GM23248 (cell line): ENCODE data around the gene PPP1R9A. TPM values are rescaled to one million over a fixed set of nuclear protein-coding genes. Genes with fewer than 3 reads are reported as not detected.
A peak's percentile ranks its signal among the peaks of the same experiment; 100 is the strongest.

Experiments used
- DNase-seq: peaks from one replicate; pipeline ENCODE4 v3.0.0-alpha.2; 2015
- H2AFZ ChIP-seq: fragments of 200-600 bp; sonication (generic); 2 replicates; pipeline ENCODE4 v1.6.1; 2016; ENCODE audit warnings: antibody characterized with exemption
- H3F3A ChIP-seq: fragments of 200-600 bp; sonication (generic); 2 replicates; pipeline ENCODE4 v1.6.1; 2016; ENCODE audit warnings: mild to moderate bottlenecking, antibody characterized with exemption, mixed run types; ENCODE audit not compliant: insufficient read depth
- H3K27ac ChIP-seq: fragments of 200-600 bp; sonication (generic); 2 replicates; pipeline ENCODE4 v1.5.1; 2016; ENCODE audit warnings: mild to moderate bottlenecking
- H3K27me3 ChIP-seq: fragments of 200-600 bp; sonication (generic); replicated peaks from 2 replicates; pipeline ENCODE4 v1.6.1; 2016; ENCODE audit warnings: mild to moderate bottlenecking; ENCODE audit not compliant: insufficient read depth
- H3K36me3 ChIP-seq: fragments of 200-600 bp; sonication (generic); 2 replicates; pipeline ENCODE4 v1.6.1; 2016; ENCODE audit warnings: low read depth, mild to moderate bottlenecking
- H3K4me1 ChIP-seq: fragments of 200-600 bp; sonication (generic); 2 replicates; pipeline ENCODE4 v1.6.1; 2016; ENCODE audit warnings: mild to moderate bottlenecking; ENCODE audit not compliant: insufficient read depth
- H3K4me2 ChIP-seq: fragments of 200-600 bp; sonication (generic); one replicate; pipeline ENCODE4 v1.6.1; 2016; ENCODE audit warnings: mild to moderate bottlenecking; ENCODE audit not compliant: unreplicated experiment
- H3K4me3 ChIP-seq: fragments of 200-600 bp; sonication (generic); 2 replicates; pipeline ENCODE4 v1.5.1; 2016; ENCODE audit warnings: mild to moderate bottlenecking
- H3K79me2 ChIP-seq: fragments of 200-600 bp; sonication (generic); 2 replicates; pipeline ENCODE4 v1.6.1; 2016; ENCODE audit warnings: mild to moderate bottlenecking; ENCODE audit not compliant: insufficient read depth
- H3K9ac ChIP-seq: fragments of 200-600 bp; sonication (generic); 2 replicates; pipeline ENCODE4 v1.6.1; 2016; ENCODE audit warnings: mild to moderate bottlenecking
- H3K9me2 ChIP-seq: fragments of 200-600 bp; sonication (generic); 2 replicates; pipeline ENCODE4 v1.6.1; 2016; ENCODE audit warnings: mixed run types, mild to moderate bottlenecking, moderate library complexity; ENCODE audit not compliant: insufficient read depth
- H3K9me3 ChIP-seq: fragments of 200-600 bp; sonication (generic); one replicate; pipeline ENCODE4 v1.6.1; 2017; ENCODE audit warnings: low read depth
- H4K20me1 ChIP-seq: fragments of 200-600 bp; sonication (generic); 2 replicates; pipeline ENCODE4 v1.6.0; 2016; ENCODE audit not compliant: insufficient read depth
- EZH2 ChIP-seq: fragments of 200-600 bp; sonication (generic); IDR thresholded peaks from 2 replicates; pipeline ENCODE4 v1.6.1; 2018; ENCODE audit warnings: antibody characterized with exemption, mild to moderate bottlenecking; ENCODE audit not compliant: insufficient read depth, poor library complexity, severe bottlenecking
- EZH2phosphoT487 ChIP-seq: fragments of 200-600 bp; sonication (generic); IDR thresholded peaks from 2 replicates; pipeline ENCODE4 v1.6.1; 2018; ENCODE audit warnings: antibody characterized with exemption, moderate library complexity, mild to moderate bottlenecking, low read depth; ENCODE audit not compliant: insufficient read depth
- WGBS, 2 experiments: methylation state at CpG; one replicate each; pipeline ENCODE4 v1.1.6; 2015 to 2017; ENCODE audit warnings: low lambda C conversion rate in 2 of 2, low coverage in 1 of 2; ENCODE audit errors: missing lambda C conversion rate in 2 of 2; 5-methylcytosine and 5-hydroxymethylcytosine counted together
- in situ Hi-C: fragments of 300-500 bp; cut with MboI; formaldehyde crosslinking; loops from 2 replicates; pipeline ENCODE4 v1.15.0; 2020
- polyA plus RNA-seq: library from polyadenylated mRNA; unstranded; fragments of >200 nt; fragmentation: Nextera tagmentation; extraction: Ambion mirVana; gene quantifications from 2 replicates; pipeline ENCODE4 v1.2.1, GENCODE V29; 2016
- small RNA-seq: library from RNA; depleted of rRNA; stranded (forward); fragments of <200 nt; gene quantifications from one replicate; pipeline ENCODE3, GENCODE V24; 2014; ENCODE audit warnings: low read depth, low replicate concordance
- total RNA-seq: library from RNA; depleted of rRNA; stranded (reverse); fragments of >200 nt; shearing (Covaris generic); gene quantifications from 2 replicates; pipeline ENCODE4 v1.2.3, GENCODE V29; 2014

PPP1R9A gene
- total and polyA plus RNA-seq, 2 experiments from 2014 or later: 0.03 TPM; not detected in 1

DNA sequence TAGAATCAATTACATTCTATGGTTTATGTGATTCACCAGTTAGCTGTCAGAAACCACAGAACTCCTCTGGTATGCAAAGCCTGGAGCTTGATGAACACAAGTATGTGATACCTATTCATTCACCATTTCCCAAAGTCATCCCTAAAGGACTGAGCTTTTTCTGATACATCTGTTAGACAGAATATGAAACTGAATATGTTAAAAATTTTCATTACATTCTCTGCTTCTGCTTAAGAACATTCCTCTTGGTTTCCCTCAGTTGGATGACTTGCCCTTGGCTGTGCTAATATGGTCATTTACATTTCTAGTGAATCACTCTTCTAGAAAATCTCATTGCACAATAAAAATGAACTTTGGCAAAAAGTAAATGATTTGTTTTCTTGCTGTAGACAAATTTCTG lies 427.7 kb downstream of the PPP1R9A start:
- Histone ChIP-seq H3K27me3 (no peaks in the 10 kb centered on the region), H3K4me1 (peaks cover 31% of the 10 kb centered on the region), H2AFZ (no peak overlapping the region), H3K27ac (peak overlapping the region; percentile 41), H3K79me2 (no peaks in the 10 kb centered on the region), H4K20me1 (no peaks in the 10 kb centered on the region), H3K9ac (no peak overlapping the region), H3F3A (peaks cover 34% of the 10 kb centered on the region), H3K9me2 (no peaks in the 10 kb centered on the region), H3K36me3 (no peaks in the 10 kb centered on the region), H3K4me3 (peak overlapping the region; percentile 19), H3K4me2 (peak overlapping the region; percentile 69), H3K9me3 (no peaks in the 10 kb centered on the region)
- TF ChIP-seq EZH2phosphoT487 (no peak), EZH2 (no peak)
- in situ Hi-C loops: no loop called here
- DNase-seq: peak; percentile 82

DNA sequence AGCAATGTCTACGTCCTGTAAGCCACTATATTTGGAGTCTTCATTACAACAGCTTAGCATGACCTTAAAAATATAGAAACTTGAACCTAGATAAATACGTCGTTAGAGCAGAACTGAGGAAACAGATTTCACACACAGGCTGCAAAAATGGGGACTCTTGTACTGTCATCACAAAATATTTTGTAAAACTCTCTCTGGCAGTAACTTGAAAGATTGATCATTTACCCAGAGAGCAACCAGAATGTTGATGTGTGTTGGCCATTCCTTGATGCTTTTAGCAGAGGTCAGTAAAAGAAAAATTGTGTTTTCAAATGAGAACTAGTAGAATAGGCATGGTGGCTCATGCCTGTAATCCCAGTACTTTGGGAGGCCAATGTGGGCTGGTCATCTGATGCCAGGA lies 431.4 kb downstream of the PPP1R9A start:
- Histone ChIP-seq H3K9me3 (no peaks in the 10 kb centered on the region), H3K27ac (no peak overlapping the region), H3K27me3 (no peaks in the 10 kb centered on the region), H3K9me2 (no peaks in the 10 kb centered on the region), H3K79me2 (no peaks in the 10 kb centered on the region), H3K4me3 (no peak overlapping the region), H3K4me1 (peaks cover 21% of the 10 kb centered on the region), H3K4me2 (no peak overlapping the region), H2AFZ (no peak overlapping the region), H4K20me1 (no peaks in the 10 kb centered on the region), H3K9ac (no peak overlapping the region), H3K36me3 (no peaks in the 10 kb centered on the region), H3F3A (peaks cover 28% of the 10 kb centered on the region)
- DNase-seq: no peak
- in situ Hi-C loops: no loop called here
- 57 to 66% methylated on average over 3 of the region's 3 CpGs for WGBS, 2 experiments
- no peak for TF ChIP-seq EZH2phosphoT487
- no peak for TF ChIP-seq EZH2

DNA sequence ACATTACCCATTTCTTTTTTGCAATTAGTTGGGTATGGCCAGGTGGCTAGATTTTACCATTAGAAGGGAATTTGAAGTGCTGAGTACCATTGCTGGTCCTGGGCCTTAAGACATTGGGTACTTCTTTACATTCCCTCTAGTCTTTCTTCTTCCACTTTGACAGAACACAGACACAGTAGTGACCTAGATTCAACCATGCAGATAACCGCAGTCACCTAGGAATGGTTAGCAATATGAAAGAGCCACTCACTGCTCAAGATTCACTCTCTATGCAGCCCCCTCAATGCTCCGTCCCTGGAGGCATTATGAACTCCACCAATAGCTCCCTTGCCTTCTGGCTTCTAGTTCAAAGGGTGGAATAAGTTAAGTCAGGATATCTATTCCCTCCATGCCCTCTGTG lies 433.1 kb downstream of the PPP1R9A start:
- no peak overlapping the region for H3K27ac ChIP-seq
- H3F3A ChIP-seq: peaks cover 11% of the 10 kb centered on the region; the same call in 1 of the 2 replicates
- no peaks in the 10 kb centered on the region for H3K27me3 ChIP-seq
- 73 to 75% methylated on average over 2 of the region's 2 CpGs for WGBS, 2 experiments
- H3K9me2 ChIP-seq: no peaks in the 10 kb centered on the region
- no peaks in the 10 kb centered on the region for H4K20me1 ChIP-seq
- DNase-seq: no peak
- H3K4me3 ChIP-seq: no peak overlapping the region
- peaks cover 6% of the 10 kb centered on the region for H3K4me1 ChIP-seq
- H3K9me3 ChIP-seq: no peaks in the 10 kb centered on the region
- H3K4me2 ChIP-seq: no peak overlapping the region
- H3K36me3 ChIP-seq: no peaks in the 10 kb centered on the region
- no peak overlapping the region for H3K9ac ChIP-seq
- no peak overlapping the region for H2AFZ ChIP-seq
- TF ChIP-seq EZH2 (no peak), EZH2phosphoT487 (no peak)
- H3K79me2 ChIP-seq: no peaks in the 10 kb centered on the region
- in situ Hi-C loops: no loop called here

DNA sequence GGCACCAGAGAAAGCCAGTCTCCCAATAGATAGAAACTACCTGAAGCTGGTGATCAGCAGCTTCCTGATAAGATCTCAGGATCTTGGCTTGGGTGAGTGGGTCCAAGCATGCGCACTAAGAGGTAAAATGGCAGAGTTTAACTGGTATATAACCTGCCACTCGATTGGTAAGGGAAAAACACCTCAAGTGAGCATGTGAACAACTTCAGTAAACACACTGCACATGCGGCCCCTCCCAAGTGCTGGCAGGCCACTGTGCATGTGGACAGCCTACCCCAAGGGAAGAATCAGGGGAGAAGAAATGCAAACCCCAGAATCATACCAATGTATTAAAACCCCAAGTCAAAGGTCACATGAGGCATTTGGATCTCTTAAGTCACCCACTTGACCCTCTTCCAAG lies 434.6 kb downstream of the PPP1R9A start:
- no peak for TF ChIP-seq EZH2phosphoT487
- no peak for TF ChIP-seq EZH2
- Histone ChIP-seq H3K4me2 (no peak overlapping the region), H3K9me3 (no peaks in the 10 kb centered on the region), H3K9me2 (no peaks in the 10 kb centered on the region), H3K9ac (no peak overlapping the region), H3K4me3 (no peak overlapping the region), H2AFZ (no peak overlapping the region), H4K20me1 (no peaks in the 10 kb centered on the region), H3K27ac (no peak overlapping the region), H3K79me2 (no peaks in the 10 kb centered on the region), H3F3A (no peaks in the 10 kb centered on the region), H3K4me1 (no peaks in the 10 kb centered on the region), H3K27me3 (no peaks in the 10 kb centered on the region), H3K36me3 (no peaks in the 10 kb centered on the region)
- DNase-seq: no peak
- WGBS, 2 experiments: 68 to 72% methylated on average over 3 of the region's 3 CpGs
- in situ Hi-C loops: no loop called here

DNA sequence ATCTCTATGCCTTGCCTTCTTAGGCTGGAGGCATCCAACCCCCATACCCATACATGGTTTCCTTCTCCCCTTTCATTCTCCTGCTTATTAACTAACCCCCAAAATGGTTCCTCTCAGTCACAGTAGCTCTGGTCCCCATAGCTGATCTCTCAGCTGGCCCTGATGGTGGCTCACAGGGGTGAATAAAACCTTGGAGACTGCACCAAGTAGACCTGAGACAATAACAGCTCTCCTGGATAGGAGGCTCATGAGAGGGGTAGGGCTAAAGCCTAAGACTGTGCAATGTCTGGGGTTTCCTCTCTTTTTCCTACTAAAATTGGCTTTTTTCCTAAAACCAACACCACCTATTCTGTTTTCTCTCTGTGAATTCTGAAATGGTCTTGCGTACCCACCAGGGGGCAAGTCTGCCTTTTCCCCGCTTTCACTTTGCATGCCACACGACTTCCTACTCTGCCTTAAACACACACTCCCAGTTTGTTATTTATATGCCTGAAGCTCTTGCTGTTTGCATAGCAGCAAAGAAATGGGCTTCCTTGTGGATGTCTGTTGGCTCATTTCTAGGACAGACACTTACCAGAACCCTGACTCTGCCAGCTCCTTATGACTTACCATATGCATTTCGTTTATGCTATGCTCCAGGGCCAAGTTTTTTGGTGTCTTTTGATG lies 435.4 kb downstream of the PPP1R9A start:
- no peaks in the 10 kb centered on the region for H3K27me3 ChIP-seq
- H3K9ac ChIP-seq: no peak overlapping the region
- no peak for DNase-seq
- H3K27ac ChIP-seq: no peak overlapping the region
- in situ Hi-C loops: no loop called here
- 50 to 52% methylated on average over 4 of the region's 4 CpGs for WGBS, 2 experiments
- H2AFZ ChIP-seq: no peak overlapping the region
- H3K79me2 ChIP-seq: no peaks in the 10 kb centered on the region
- no peaks in the 10 kb centered on the region for H4K20me1 ChIP-seq
- H3K9me2 ChIP-seq: no peaks in the 10 kb centered on the region
- H3F3A ChIP-seq: no peaks in the 10 kb centered on the region
- no peaks in the 10 kb centered on the region for H3K36me3 ChIP-seq
- TF ChIP-seq EZH2phosphoT487 (no peak), EZH2 (no peak)
- no peak overlapping the region for H3K4me2 ChIP-seq
- H3K4me3 ChIP-seq: no peak overlapping the region
- no peaks in the 10 kb centered on the region for H3K9me3 ChIP-seq
- H3K4me1 ChIP-seq: no peaks in the 10 kb centered on the region

Small RNA genes within 50 kb of the gene (small RNA-seq; reads per million reads assigned to genes)
- gene AC002429.1 (not detected), gene HINT1P2 (not detected), gene RNU4-16P (not detected)
